Measurements from ENCODE around the gene AIG1.

The AIG1 gene

DNA sequence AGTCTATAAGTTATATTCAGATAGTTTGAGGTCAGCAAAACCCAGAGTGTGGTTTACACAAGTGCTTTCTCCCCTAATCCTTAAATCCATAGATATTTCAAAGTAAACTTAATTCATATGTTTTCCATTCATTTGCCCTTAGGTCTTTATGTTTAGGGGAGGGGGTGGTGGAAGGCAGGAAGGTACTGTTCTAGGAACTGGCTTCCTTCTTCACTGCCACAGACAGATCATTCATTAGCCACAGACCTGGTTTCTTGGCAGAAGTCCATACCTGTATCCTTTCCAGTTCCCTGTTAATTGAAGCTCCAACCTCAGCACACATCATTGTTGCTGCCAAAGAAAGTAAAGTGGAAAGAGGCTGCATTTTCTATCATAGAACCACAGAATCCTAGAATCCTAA is 123.0 kb downstream of the AIG1 start:
- Histone ChIP-seq H3K9me3 (no peaks in the 10 kb centered on the region), H3K27ac (no peak overlapping the region), H4K20me1 (no peaks in the 10 kb centered on the region), H3K36me3 (no peaks in the 10 kb centered on the region), H3K9ac (no peak overlapping the region), H3K4me2 (no peak overlapping the region), H3K4me3 (no peak overlapping the region), H3K4me1 (peaks cover 17% of the 10 kb centered on the region), H3K27me3 (no peaks in the 10 kb centered on the region)
- no peak for TF ChIP-seq Cebpa-rat (IDR thresholded peaks at IDR 0.05)

DNA sequence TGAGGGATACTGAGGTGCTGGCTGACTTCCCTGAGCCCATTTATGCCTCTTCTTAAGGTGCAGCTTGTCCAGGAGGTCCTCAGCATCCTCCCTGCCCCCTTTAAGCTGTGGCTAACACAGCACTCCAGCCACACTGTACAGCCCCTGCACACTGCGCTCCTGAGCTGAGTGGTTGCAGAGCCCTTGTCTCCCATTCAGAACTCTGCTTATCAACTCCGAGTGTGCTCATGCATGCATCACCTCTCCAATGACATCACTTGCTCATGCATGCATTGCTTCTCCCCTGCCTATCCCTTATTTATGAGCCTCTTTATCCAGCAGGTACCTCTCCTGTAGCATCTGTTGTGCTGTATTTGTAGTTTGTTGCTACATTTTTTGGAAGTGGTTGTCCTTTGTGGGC is 124.6 kb downstream of the AIG1 start:
- H3K27me3 ChIP-seq, result no peaks in the 10 kb centered on the region
- H3K4me2 ChIP-seq, result no peak overlapping the region
- H3K9ac ChIP-seq, result no peak overlapping the region
- no peaks in the 10 kb centered on the region for H3K36me3 ChIP-seq
- H3K4me3 ChIP-seq, result no peak overlapping the region
- no peaks in the 10 kb centered on the region for H3K9me3 ChIP-seq
- H4K20me1 ChIP-seq, result no peaks in the 10 kb centered on the region
- H3K27ac ChIP-seq, result no peak overlapping the region
- TF ChIP-seq Cebpa-rat (IDR thresholded peaks at IDR 0.05), result no peak
- H3K4me1 ChIP-seq, result peaks cover 10% of the 10 kb centered on the region

DNA sequence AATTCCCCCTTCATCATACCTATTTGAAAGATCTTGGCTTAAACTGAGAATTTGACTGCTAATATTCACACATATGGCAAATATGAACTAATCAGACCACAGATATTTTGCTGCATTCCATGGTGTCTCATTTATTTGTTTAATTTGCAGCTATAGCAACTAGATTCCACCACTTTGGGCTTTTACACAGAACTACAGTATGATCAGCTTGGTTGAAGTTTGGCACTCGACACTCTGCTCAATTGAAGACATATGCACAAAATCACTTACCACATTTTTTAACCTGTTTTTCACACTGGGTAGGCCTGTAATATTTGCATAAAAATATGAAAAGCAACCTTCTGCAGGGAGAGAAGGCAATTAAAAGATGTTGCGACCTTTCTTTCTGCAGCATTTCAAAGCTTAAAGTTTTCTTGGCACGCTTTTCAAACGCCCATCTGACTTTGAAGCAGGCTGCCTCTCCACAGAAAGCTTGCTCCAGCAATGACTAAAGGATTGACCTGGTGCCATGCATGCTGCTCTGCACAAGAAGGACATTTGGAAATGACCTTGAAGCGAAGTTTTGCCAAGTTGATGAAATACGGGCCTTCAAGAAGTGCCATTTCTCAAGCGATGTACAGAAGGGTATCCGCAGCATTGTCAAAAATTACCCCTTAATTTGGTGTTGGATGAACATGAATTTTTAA is 126.7 kb downstream of the AIG1 start:
- H3K4me1 ChIP-seq, result no peaks in the 10 kb centered on the region

DNA sequence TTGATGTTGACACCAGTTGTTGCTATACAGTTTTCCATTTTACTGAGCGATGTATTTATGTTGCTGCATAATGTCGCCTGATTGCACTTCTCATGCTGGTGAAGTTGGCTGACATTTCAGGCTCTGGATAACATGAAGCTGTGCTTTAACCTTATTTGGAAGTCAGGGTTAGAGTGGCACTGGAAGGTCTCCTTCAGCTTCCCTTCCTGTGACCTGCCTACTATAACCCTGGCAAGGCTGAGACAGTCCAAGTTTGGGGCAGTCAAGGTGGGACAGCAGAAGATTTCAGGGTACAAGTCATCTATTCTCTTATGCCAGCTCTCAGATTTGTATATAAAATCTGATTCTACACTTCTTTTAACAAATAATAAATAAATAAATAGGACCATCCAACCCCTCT is 127.6 kb downstream of the AIG1 start:
- Histone ChIP-seq H4K20me1 (no peaks in the 10 kb centered on the region), H3K27me3 (no peaks in the 10 kb centered on the region), H3K4me1 (no peaks in the 10 kb centered on the region), H3K4me2 (no peak overlapping the region), H3K27ac (no peak overlapping the region), H3K9me3 (no peaks in the 10 kb centered on the region), H3K9ac (no peak overlapping the region), H3K4me3 (no peak overlapping the region), H3K36me3 (no peaks in the 10 kb centered on the region)
- TF ChIP-seq Cebpa-rat (IDR thresholded peaks at IDR 0.05), result no peak

More for the DNA sequence above, 126.7 kb downstream of the AIG1 start:
- Histone ChIP-seq H3K9ac (no peak overlapping the region), H3K4me2 (no peak overlapping the region), H3K27ac (no peak overlapping the region), H3K9me3 (no peaks in the 10 kb centered on the region), H3K36me3 (no peaks in the 10 kb centered on the region), H3K27me3 (no peaks in the 10 kb centered on the region), H4K20me1 (no peaks in the 10 kb centered on the region), H3K4me3 (no peak overlapping the region)
- TF ChIP-seq Cebpa-rat (IDR thresholded peaks at IDR 0.05), result no peak

DNA sequence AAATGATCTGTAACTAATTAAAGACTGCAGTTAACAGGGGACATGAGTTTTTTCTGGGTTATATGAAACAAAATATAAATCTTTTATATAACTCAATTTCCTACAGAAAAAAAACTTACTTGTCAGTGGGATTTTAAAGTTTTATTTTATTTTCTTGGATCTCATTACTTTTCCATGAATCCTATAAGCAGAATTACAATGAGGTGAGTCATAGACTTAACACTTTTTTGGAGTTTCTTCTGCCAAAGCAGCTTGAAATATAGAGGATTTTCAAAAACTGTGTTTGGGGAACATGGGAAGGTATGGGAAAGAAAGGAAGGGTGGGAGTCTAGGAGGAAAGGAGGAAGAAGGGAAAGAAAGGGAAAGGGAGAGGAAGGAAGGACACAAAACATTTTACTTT is 130.7 kb downstream of the AIG1 start:
- TF ChIP-seq Cebpa-rat (IDR thresholded peaks at IDR 0.05), result no peak
- no peak overlapping the region for H3K4me3 ChIP-seq
- H3K36me3 ChIP-seq, result no peaks in the 10 kb centered on the region
- no peaks in the 10 kb centered on the region for H3K27me3 ChIP-seq
- no peak overlapping the region for H3K4me2 ChIP-seq
- no peaks in the 10 kb centered on the region for H3K9me3 ChIP-seq
- no peak overlapping the region for H3K27ac ChIP-seq
- no peaks in the 10 kb centered on the region for H3K4me1 ChIP-seq
- H3K9ac ChIP-seq, result no peak overlapping the region
- no peaks in the 10 kb centered on the region for H4K20me1 ChIP-seq

DNA sequence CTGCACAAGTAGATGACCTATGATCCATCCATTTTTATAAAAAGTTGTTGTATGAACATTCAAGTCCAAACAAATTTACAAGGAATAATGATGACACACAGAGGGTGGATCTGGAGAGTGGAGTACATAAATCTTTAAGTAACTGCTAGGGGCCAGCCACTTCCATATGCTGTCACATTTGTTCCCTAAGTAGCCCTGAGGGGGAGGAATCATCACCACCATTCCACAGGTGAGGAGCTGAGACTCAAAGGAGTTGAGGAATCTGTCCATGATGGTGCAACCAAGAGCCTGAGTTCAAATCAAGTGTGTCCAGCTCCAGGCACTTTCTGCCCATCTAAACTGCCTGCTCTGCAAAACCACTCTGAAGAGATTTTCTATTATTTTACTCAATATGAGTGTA is 132.1 kb downstream of the AIG1 start:
- no peak for TF ChIP-seq Cebpa-rat (IDR thresholded peaks at IDR 0.05)
- no peaks in the 10 kb centered on the region for H3K4me1 ChIP-seq

DNA sequence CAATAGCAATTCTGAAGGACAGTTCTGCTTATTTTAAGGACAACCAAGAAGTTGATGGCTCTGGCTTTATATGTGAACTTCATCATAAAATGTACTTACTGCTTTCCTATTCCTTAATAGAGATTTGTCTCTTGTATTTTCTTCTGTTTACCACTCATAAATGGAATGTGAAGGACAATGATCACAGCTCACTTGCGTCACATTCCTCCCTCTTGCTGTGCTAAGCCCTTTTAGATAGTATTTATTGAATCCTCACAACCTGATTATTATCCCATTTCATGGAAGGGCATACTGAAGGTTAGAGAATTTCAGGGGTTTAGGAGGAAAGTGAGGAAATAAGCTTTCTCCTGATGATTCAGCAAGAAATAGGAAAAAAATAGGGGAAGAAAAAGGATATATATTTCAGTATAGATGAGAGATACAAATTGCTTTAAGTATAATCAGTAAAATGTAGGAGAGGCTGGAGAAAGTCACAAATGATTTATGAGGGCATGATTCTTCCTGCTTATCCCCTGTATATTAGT is 132.9 kb downstream of the AIG1 start:
- no peak overlapping the region for H3K27ac ChIP-seq
- no peaks in the 10 kb centered on the region for H3K36me3 ChIP-seq
- no peak overlapping the region for H3K4me3 ChIP-seq
- TF ChIP-seq Cebpa-rat (IDR thresholded peaks at IDR 0.05), result no peak
- H3K4me1 ChIP-seq, result no peaks in the 10 kb centered on the region
- H3K9me3 ChIP-seq, result no peaks in the 10 kb centered on the region
- no peaks in the 10 kb centered on the region for H4K20me1 ChIP-seq
- H3K27me3 ChIP-seq, result no peaks in the 10 kb centered on the region
- no peak overlapping the region for H3K9ac ChIP-seq
- H3K4me2 ChIP-seq, result no peak overlapping the region

More for the DNA sequence above, 132.1 kb downstream of the AIG1 start:
- H3K4me2 ChIP-seq, result no peak overlapping the region
- no peak overlapping the region for H3K27ac ChIP-seq
- no peak overlapping the region for H3K9ac ChIP-seq
- no peaks in the 10 kb centered on the region for H3K27me3 ChIP-seq
- H3K36me3 ChIP-seq, result no peaks in the 10 kb centered on the region
- no peak overlapping the region for H3K4me3 ChIP-seq
- no peaks in the 10 kb centered on the region for H4K20me1 ChIP-seq
- no peaks in the 10 kb centered on the region for H3K9me3 ChIP-seq

DNA sequence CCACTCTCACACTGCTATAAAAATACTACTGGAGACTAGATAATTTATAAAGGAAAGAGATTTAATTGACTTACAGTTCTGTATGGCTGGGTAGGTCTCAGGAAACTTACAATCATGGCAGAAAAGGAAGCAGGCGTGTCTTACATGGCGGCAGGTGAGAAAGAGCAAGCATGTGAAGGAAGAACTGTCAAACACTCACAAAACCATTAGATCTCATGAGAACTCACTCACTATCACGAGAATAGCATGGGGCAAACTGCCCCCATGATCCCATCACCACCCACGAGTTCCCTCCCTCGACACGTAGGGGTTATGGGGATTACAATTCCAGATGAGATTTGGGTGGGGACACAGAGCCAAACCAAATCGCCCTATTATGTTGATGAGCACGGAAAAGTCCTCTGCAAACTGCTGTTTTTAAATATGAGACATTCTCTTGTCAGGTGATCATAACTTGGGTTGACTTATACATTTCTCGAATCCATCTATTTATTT is 133.5 kb downstream of the AIG1 start:
- Histone ChIP-seq H3K4me2 (no peak overlapping the region), H3K36me3 (no peaks in the 10 kb centered on the region), H3K27me3 (no peaks in the 10 kb centered on the region), H3K4me1 (no peaks in the 10 kb centered on the region), H4K20me1 (no peaks in the 10 kb centered on the region), H3K27ac (no peak overlapping the region), H3K9me3 (no peaks in the 10 kb centered on the region), H3K9ac (no peak overlapping the region), H3K4me3 (no peak overlapping the region)
- no peak for TF ChIP-seq Cebpa-rat (IDR thresholded peaks at IDR 0.05)

DNA sequence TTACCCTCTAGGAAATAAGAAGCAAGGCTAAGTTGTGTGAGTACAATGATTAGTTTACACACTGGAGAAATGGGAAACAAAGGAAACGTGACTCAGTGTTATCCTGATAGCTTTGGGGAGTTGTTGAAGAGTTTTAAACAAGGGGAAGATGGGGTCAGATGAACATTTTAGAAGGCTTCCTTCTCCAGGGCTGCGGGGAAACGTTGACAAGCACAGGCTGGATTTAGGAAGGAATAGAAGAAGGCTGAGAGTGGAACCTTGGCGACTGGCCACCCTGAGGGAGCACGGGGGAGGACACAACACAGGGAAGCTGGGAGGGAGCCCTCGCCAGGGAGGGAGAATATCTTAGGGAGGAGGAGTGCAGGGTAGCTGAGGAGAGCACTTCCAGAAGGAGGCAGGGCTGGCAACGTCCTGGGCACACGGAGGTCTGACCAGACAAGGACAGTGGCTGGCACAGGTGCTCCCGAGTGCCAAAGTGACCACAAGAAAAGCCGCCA is 134.7 kb downstream of the AIG1 start:
- no peak for TF ChIP-seq Cebpa-rat (IDR thresholded peaks at IDR 0.05)

DNA sequence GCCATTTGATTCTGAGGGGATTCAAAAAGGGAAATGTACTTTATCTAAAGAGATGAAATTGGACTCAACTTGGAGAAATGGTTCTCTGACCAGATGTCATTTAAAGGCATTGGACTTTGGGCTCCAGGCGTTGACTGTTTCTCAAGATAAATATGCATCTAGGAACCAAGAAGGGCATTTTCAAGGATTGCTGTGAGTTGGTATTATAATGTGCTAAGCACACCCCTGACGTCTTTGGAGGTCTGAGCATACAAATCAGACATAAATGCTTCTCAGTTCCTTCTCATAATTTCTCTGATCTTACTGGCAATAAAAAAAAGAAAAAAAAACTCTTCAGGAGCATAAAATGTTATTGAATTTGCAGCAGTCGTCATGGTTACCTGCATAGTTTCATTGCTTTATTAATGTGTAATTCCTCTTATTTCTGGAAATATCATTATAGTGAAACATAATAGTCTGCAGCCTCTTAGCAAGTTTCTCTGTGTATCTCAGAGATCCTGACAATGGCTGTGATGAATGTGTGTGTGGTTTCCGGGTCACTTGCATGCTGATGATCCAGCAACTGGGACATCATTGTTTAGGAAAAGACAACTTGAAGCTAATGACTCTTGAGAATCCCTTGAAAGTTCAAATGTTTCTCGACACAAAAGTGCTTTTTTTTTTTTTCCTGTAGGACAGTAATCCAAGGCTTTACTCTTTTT is 136.0 kb downstream of the AIG1 start:
- H3K9me3 ChIP-seq, result no peaks in the 10 kb centered on the region
- no peaks in the 10 kb centered on the region for H3K27me3 ChIP-seq
- no peaks in the 10 kb centered on the region for H3K4me1 ChIP-seq
- no peaks in the 10 kb centered on the region for H3K36me3 ChIP-seq
- no peak overlapping the region for H3K27ac ChIP-seq
- no peak overlapping the region for H3K4me3 ChIP-seq
- no peak overlapping the region for H3K9ac ChIP-seq
- TF ChIP-seq Cebpa-rat (IDR thresholded peaks at IDR 0.05), result no peak
- H3K4me2 ChIP-seq, result no peak overlapping the region
- no peaks in the 10 kb centered on the region for H4K20me1 ChIP-seq

More for the DNA sequence above, 134.7 kb downstream of the AIG1 start:
- H3K4me1 ChIP-seq, result no peaks in the 10 kb centered on the region
- H3K27me3 ChIP-seq, result no peaks in the 10 kb centered on the region
- H3K27ac ChIP-seq, result no peak overlapping the region
- no peaks in the 10 kb centered on the region for H3K36me3 ChIP-seq
- H3K4me3 ChIP-seq, result no peak overlapping the region
- H3K9ac ChIP-seq, result no peak overlapping the region
- no peak overlapping the region for H3K4me2 ChIP-seq
- no peaks in the 10 kb centered on the region for H4K20me1 ChIP-seq
- H3K9me3 ChIP-seq, result no peaks in the 10 kb centered on the region

Measured in BLaER1 (cell line).